ENCODE measurements around the gene SIGLEC11. TPM values are rescaled to one million over a fixed set of nuclear protein-coding genes. Genes with fewer than 3 reads are reported as not detected.
A peak's percentile ranks its signal among the peaks of the same experiment; 100 is the strongest.

SIGLEC11 gene
- total and polyA plus RNA-seq, 2 of the 13 experiments (the other 11 are each of a cell fraction or from before 2014, with no cell fraction given) = not detected

DNA sequence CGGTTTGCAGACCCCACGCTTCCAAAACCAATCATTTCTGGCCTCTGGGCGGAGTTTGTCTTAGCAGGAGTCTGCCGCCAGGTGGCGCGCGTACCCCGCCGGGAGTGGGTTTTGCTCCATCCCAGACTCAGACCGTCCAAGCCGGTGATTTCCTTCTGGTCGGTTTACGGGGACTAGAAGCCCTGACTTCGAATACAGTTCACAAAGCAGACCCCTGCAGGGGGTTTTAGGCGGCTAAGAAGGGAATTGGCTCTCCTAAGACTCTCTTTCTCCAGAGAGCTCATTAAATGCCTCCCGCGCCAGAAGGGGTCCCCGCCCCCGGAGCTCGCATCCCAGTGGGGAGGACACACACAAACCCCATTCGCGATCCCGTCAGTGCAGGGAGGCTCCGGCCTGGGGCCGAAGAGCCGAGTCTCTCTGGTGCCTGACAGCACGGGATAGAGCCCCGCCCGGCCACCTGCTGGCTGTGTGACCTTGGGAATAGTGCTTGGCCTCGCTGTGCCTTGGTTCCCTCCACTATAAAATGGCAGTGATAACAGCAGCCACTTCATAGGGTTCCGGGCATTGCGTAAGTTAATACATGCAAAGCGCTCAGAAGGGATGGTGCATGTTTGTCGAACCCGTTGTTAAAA lies 23.1 kb downstream of the SIGLEC11 start (continued):
- TF ChIP-seq, protein P1, sequence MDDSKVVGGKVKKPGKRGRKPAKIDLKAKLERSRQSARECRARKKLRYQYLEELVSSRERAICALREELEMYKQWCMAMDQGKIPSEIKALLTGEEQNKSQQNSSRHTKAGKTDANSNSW (CRISPR knock-in tag; IDR thresholded peaks at IDR 0.05; ENCODE audit: borderline replicate concordance) = no peak
- TF ChIP-seq HNRNPLL (IDR thresholded peaks at IDR 0.05; ENCODE audit: low read depth, low read length, poor library complexity, severe bottlenecking) (peak; percentile 42), SMAD1 (CRISPR knock-in tag; IDR thresholded peaks at IDR 0.05; ENCODE audit: borderline replicate concordance, low read depth) (no peak), ZNF558 (CRISPR knock-in tag; IDR thresholded peaks at IDR 0.05; ENCODE audit: borderline replicate concordance) (no peak), MEIS2 (CRISPR knock-in tag; IDR thresholded peaks at IDR 0.05) (no peak), MED8 (CRISPR knock-in tag; IDR thresholded peaks at IDR 0.05; ENCODE audit: insufficient replicate concordance) (no peak), ZNF768 (CRISPR knock-in tag; IDR thresholded peaks at IDR 0.05) (peak; percentile 99), THAP11 (CRISPR knock-in tag; IDR thresholded peaks at IDR 0.05) (peak; percentile 48; the same call in 1 of the 2 replicates), NCOA1 (CRISPR knock-in tag; IDR thresholded peaks at IDR 0.05) (no peak), MAFG (CRISPR knock-in tag; IDR thresholded peaks at IDR 0.05) (no peak), NR2F2 (IDR thresholded peaks at IDR 0.05; ENCODE audit: borderline replicate concordance, low read depth) (no peak), CCAR2 (optimal IDR thresholded peaks at IDR 0.05; ENCODE audit: low read depth, low read length) (no peak), ZNF124 (CRISPR knock-in tag; IDR thresholded peaks at IDR 0.05) (no peak), SP140L (CRISPR knock-in tag; IDR thresholded peaks at IDR 0.05; ENCODE audit: borderline replicate concordance) (0 out of 2 replicates have a peak, but pooled peaks have one; percentile 30), MTF1 (CRISPR knock-in tag; IDR thresholded peaks at IDR 0.05) (no peak), ZNF720 (CRISPR knock-in tag; IDR thresholded peaks at IDR 0.05) (no peak), NFKB2 (CRISPR knock-in tag; IDR thresholded peaks at IDR 0.05; ENCODE audit: borderline replicate concordance) (peak; percentile 56; the same call in 1 of the 2 replicates), CEBPG (CRISPR knock-in tag; IDR thresholded peaks at IDR 0.05) (peak; percentile 56), HHEX (CRISPR knock-in tag; IDR thresholded peaks at IDR 0.05) (no peak), NPAS2 (CRISPR knock-in tag; IDR thresholded peaks at IDR 0.05; ENCODE audit: borderline replicate concordance) (no peak), ZNF563 (CRISPR knock-in tag; IDR thresholded peaks at IDR 0.05) (no peak), SOX6 (IDR thresholded peaks at IDR 0.05) (no peak), SOX6 (CRISPR knock-in tag; IDR thresholded peaks at IDR 0.05) (no peak; the same call in 1 of the 2 replicates), ZNF850 (CRISPR knock-in tag; conservative IDR thresholded peaks at IDR 0.05) (no peak), SIX4 (CRISPR knock-in tag; IDR thresholded peaks at IDR 0.05) (no peak), ZNF329 (CRISPR knock-in tag; IDR thresholded peaks at IDR 0.05; ENCODE audit: low read depth) (no peak)
- TF ChIP-seq, protein P2, sequence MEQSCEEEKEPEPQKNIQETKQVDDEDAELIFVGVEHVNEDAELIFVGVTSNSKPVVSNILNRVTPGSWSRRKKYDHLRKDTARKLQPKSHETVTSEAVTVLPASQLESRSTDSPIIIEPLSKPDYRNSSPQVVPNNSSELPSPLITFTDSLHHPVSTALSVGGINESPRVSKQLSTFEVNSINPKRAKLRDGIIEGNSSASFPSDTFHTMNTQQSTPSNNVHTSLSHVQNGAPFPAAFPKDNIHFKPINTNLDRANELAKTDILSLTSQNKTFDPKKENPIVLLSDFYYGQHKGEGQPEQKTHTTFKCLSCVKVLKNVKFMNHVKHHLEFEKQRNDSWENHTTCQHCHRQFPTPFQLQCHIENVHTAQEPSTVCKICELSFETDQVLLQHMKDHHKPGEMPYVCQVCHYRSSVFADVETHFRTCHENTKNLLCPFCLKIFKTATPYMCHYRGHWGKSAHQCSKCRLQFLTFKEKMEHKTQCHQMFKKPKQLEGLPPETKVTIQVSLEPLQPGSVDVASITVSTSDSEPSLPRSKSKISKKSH (CRISPR knock-in tag; IDR thresholded peaks at IDR 0.05; ENCODE audit: borderline replicate concordance) = peak; percentile 17; the same call in 1 of the 2 replicates
- TF ChIP-seq, protein P3, sequence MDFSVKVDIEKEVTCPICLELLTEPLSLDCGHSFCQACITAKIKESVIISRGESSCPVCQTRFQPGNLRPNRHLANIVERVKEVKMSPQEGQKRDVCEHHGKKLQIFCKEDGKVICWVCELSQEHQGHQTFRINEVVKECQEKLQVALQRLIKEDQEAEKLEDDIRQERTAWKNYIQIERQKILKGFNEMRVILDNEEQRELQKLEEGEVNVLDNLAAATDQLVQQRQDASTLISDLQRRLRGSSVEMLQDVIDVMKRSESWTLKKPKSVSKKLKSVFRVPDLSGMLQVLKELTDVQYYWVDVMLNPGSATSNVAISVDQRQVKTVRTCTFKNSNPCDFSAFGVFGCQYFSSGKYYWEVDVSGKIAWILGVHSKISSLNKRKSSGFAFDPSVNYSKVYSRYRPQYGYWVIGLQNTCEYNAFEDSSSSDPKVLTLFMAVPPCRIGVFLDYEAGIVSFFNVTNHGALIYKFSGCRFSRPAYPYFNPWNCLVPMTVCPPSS (IDR thresholded peaks at IDR 0.05) = no peak
